Measurements from ENCODE around the gene DGKE. TPM values are rescaled to one million over a fixed set of nuclear protein-coding genes. Genes with fewer than 3 reads are reported as not detected.

DGKE gene
- total RNA-seq, 6 donors from 2014 or later = 4.3 to 23.8 (median 9.2) TPM

DNA sequence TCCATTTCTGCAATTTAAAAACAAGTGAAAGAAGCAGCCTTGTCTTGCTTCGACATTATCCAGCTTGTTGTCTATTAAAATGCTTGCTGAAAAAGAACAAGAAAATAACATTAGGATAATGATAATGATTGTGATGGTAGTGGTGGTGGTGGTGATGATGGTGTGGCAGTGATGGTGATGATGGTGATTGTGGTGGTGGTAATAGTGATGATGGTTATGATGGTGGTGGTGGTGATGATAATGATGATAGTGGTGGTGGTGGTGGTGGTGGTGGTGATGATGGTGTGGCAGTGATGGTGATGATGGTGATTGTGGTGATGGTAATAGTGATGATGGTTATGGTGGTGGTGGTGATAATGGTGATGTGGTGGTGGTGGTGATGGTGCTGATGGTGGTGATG, 41.7 kb upstream of the DGKE start:
- Histone ChIP-seq H3K27me3 (no peaks in the 10 kb centered on the region), H3K36me3 (no peaks in the 10 kb centered on the region), H3K9me3 (no peaks in the 10 kb centered on the region), H3K4me3 (no peak overlapping the region), H3K27ac (no peak overlapping the region), H3K4me1 (no peaks in the 10 kb centered on the region)
- no peak for ATAC-seq (ENCODE audit: low FRiP score in 2 of 2)
- no peak for TF ChIP-seq EP300 (IDR thresholded peaks at IDR 0.05)
- TF ChIP-seq POLR2AphosphoS5 (IDR thresholded peaks at IDR 0.05) = no peak
- TF ChIP-seq POLR2A (IDR thresholded peaks at IDR 0.05) = no peak
- TF ChIP-seq, protein P1, sequence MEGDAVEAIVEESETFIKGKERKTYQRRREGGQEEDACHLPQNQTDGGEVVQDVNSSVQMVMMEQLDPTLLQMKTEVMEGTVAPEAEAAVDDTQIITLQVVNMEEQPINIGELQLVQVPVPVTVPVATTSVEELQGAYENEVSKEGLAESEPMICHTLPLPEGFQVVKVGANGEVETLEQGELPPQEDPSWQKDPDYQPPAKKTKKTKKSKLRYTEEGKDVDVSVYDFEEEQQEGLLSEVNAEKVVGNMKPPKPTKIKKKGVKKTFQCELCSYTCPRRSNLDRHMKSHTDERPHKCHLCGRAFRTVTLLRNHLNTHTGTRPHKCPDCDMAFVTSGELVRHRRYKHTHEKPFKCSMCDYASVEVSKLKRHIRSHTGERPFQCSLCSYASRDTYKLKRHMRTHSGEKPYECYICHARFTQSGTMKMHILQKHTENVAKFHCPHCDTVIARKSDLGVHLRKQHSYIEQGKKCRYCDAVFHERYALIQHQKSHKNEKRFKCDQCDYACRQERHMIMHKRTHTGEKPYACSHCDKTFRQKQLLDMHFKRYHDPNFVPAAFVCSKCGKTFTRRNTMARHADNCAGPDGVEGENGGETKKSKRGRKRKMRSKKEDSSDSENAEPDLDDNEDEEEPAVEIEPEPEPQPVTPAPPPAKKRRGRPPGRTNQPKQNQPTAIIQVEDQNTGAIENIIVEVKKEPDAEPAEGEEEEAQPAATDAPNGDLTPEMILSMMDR (IDR thresholded peaks at IDR 0.05) = no peak
- no peak for DNase-seq
- 95 to 96% methylated on average over 1 of the region's 1 CpG for WGBS, 2 donors

DNA sequence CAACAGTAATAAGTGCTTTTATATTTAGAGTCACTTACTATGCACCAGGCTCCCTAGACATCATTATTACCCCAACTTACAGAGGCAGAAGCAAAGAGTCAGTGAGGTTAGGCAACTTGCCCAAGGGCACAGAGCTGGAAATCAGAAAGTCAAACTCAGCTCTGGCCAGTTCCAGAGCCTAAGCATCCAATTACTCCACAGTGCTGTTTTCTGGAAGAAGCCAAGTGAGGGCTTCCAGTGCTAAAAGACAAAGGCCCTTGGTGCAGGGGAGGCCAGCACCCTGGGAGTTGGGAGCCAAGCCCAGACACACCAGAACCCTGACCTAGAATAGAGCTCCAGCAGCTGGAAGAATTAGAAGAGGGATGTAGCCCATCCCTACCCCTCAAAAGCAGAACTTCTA, 40.4 kb upstream of the DGKE start:
- no peaks in the 10 kb centered on the region for H3K36me3 ChIP-seq
- H3K4me1 ChIP-seq = no peaks in the 10 kb centered on the region
- TF ChIP-seq EP300 (IDR thresholded peaks at IDR 0.05) (no peak), POLR2A (IDR thresholded peaks at IDR 0.05) (no peak), POLR2AphosphoS5 (IDR thresholded peaks at IDR 0.05) (no peak)
- TF ChIP-seq, protein P1 (IDR thresholded peaks at IDR 0.05) = no peak
- no peaks in the 10 kb centered on the region for H3K27me3 ChIP-seq
- no peak for ATAC-seq (ENCODE audit: low FRiP score in 2 of 2)
- H3K27ac ChIP-seq = no peak overlapping the region
- no peak for DNase-seq
- H3K9me3 ChIP-seq = no peaks in the 10 kb centered on the region
- H3K4me3 ChIP-seq = no peak overlapping the region

DNA sequence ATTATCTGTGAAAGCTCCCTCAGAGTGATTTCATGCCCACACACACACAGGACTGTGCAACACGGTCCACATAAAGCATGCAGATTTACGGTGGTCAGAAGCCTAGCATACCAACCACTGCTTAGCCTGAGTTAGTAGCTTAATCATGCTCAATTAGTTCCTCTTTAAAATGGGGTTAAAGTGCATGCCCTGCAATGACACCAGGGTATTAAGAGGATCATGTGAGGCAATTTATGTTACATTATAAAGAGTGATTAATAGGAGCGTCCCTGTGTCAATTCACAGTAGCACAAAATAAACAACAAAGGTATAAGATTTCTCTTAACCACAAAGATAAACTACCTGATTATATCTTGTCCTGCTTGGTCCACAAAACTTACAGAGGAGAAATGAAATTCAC, 40.0 kb upstream of the DGKE start:
- Histone ChIP-seq H3K36me3 (no peaks in the 10 kb centered on the region), H3K27ac (no peak overlapping the region), H3K9me3 (no peaks in the 10 kb centered on the region), H3K4me3 (no peak overlapping the region), H3K4me1 (no peaks in the 10 kb centered on the region), H3K27me3 (no peaks in the 10 kb centered on the region)
- no peak for TF ChIP-seq EP300 (IDR thresholded peaks at IDR 0.05)
- TF ChIP-seq POLR2AphosphoS5 (IDR thresholded peaks at IDR 0.05) = no peak
- TF ChIP-seq POLR2A (IDR thresholded peaks at IDR 0.05) = no peak
- TF ChIP-seq, protein P1 (IDR thresholded peaks at IDR 0.05) = no peak
- DNase-seq (no peak), ATAC-seq (ENCODE audit: low FRiP score in 2 of 2) (peak in 1 of 2 donors; percentile 31)
- WGBS, 2 donors = 65 to 74% methylated on average over 3 of the region's 3 CpGs

DNA sequence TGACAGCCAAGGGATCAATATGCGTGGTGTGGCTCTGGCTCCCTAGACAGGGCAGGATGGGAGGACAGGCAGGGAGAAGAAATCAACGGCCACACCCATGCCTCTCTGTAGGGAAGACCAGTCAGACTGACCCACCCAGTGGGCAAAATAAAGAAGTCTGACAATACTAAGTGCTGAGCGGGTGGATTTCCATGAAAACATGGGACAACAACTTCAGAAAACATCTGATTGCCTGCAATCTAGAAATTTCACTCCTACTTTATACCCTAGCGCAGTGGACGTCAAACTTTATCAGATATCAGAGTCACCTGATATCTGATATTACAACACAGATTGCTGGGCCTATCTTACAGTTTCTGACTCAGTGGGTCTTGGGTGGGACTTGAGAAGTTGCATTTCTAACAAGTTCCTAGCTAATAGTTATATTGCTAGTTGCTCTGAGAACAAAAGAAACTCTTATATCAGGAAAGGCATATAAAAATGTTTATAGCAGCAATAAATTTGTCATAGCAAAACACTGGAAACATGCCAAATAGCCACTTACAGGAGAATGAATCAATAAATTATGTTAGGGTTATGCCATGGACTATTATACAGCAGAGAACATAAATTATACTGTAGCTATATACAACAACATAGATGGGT, 38.6 kb upstream of the DGKE start:
- TF ChIP-seq, protein P1 (IDR thresholded peaks at IDR 0.05) = no peak
- no peak for TF ChIP-seq POLR2AphosphoS5 (IDR thresholded peaks at IDR 0.05)
- TF ChIP-seq EP300 (IDR thresholded peaks at IDR 0.05) = no peak
- TF ChIP-seq POLR2A (IDR thresholded peaks at IDR 0.05) = no peak
- H3K27me3 ChIP-seq = no peaks in the 10 kb centered on the region
- no peaks in the 10 kb centered on the region for H3K4me1 ChIP-seq
- H3K9me3 ChIP-seq = no peaks in the 10 kb centered on the region
- no peak overlapping the region for H3K27ac ChIP-seq
- no peaks in the 10 kb centered on the region for H3K36me3 ChIP-seq
- H3K4me3 ChIP-seq = no peak overlapping the region
- ATAC-seq (ENCODE audit: low FRiP score in 2 of 2) (peak in 1 of 2 donors; percentile 20), DNase-seq (no peak)
- WGBS, 2 donors = 87 to 89% methylated on average over 5 of the region's 5 CpGs

DNA sequence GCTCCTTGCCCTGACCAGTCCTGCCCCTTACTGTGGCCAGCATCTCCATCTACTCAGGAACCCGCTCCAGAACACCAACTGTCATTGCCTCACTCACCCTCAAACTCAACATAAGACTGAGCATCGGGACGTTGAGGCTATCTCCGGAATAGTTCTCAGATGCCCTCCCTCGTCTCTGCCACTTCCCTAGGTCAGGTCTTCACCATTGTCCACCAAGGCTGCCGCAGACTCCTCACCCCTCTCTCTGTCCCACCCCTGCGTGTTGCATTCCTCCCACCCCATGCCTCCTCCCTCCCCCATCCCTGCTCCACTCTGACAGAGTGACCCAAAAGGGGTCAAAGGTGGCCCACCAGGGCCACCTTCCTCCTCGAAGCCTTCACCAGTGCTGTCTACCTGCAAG, 37.4 kb upstream of the DGKE start:
- DNase-seq (no peak), ATAC-seq (ENCODE audit: low FRiP score in 2 of 2) (no peak)
- Histone ChIP-seq H3K9me3 (no peaks in the 10 kb centered on the region), H3K4me1 (no peaks in the 10 kb centered on the region), H3K27ac (no peak overlapping the region), H3K27me3 (no peaks in the 10 kb centered on the region), H3K36me3 (no peaks in the 10 kb centered on the region), H3K4me3 (no peak overlapping the region)
- TF ChIP-seq EP300 (IDR thresholded peaks at IDR 0.05) = no peak
- no peak for TF ChIP-seq POLR2A (IDR thresholded peaks at IDR 0.05)
- TF ChIP-seq, protein P1 (IDR thresholded peaks at IDR 0.05) = no peak
- no peak for TF ChIP-seq POLR2AphosphoS5 (IDR thresholded peaks at IDR 0.05)
- WGBS, 2 donors = 92 to 96% methylated on average over 7 to 8 of the region's 8 CpGs
